NB4 (cell line): ENCODE results near the gene PLCB3.

Source experiments
- POLR2A ChIP-seq: IDR thresholded peaks from 2 replicates; pipeline ENCODE4 v1.6.1; 2011; ENCODE audit warnings: mild to moderate bottlenecking; ENCODE audit not compliant: insufficient read length; ENCODE audit errors: extremely low read depth
- TF ChIP-seq, protein P1 (sequence below): IDR thresholded peaks from 2 replicates; pipeline ENCODE4 v1.6.1; 2011; ENCODE audit warnings: low read depth, low read length
- TF ChIP-seq, protein P2 (sequence below): IDR thresholded peaks from one replicate; pipeline ENCODE4 v1.5.1; 2012; ENCODE audit warnings: low read depth, low read length

DNA sequence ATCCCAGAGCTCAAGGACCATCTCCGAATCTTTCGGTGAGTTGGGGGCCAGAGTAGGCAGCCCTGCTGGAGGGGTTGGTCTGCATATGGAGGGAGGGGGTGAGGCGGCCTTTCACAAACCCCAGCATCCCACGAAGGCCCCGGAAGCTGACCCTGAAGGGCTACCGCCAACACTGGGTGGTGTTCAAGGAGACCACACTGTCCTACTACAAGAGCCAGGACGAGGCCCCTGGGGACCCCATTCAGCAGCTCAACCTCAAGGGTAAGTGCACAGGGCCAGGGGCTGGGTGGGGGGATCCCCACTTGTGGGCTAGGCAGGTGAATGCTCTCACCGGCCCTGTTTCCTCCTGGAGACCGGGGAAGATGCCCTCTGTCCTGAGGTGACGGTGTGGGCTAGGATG, 31.6 kb upstream of the PLCB3 start:
- TF ChIP-seq, protein P1, sequence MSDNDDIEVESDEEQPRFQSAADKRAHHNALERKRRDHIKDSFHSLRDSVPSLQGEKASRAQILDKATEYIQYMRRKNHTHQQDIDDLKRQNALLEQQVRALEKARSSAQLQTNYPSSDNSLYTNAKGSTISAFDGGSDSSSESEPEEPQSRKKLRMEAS = no peak
- no peak for TF ChIP-seq POLR2A
- TF ChIP-seq, protein P2, sequence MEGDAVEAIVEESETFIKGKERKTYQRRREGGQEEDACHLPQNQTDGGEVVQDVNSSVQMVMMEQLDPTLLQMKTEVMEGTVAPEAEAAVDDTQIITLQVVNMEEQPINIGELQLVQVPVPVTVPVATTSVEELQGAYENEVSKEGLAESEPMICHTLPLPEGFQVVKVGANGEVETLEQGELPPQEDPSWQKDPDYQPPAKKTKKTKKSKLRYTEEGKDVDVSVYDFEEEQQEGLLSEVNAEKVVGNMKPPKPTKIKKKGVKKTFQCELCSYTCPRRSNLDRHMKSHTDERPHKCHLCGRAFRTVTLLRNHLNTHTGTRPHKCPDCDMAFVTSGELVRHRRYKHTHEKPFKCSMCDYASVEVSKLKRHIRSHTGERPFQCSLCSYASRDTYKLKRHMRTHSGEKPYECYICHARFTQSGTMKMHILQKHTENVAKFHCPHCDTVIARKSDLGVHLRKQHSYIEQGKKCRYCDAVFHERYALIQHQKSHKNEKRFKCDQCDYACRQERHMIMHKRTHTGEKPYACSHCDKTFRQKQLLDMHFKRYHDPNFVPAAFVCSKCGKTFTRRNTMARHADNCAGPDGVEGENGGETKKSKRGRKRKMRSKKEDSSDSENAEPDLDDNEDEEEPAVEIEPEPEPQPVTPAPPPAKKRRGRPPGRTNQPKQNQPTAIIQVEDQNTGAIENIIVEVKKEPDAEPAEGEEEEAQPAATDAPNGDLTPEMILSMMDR = no peak
